Measurements from ENCODE around the gene KL. TPM values are rescaled to one million over a fixed set of nuclear protein-coding genes. Genes with fewer than 3 reads are reported as not detected.

KL gene
- total RNA-seq, 2 experiments from 2014 or later, result not detected

DNA sequence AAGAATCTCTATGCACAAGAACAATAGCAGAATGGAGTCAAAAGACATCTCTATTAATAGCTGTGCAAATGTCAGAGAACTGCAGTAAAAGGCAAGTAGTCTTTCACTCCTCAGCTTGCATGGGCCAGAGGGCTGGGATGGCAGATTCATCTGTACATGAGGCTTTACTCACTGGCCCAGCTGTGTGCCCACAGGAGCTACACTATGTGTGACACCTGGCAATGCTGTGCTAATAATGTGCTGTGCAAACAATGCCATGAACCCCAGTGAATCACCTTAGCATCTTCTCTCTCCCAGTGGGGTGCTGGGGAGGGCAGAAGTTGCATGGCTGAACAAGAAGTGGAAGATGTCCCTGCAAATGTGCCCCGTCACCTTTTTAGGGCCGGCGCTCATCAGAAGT lies 73.1 kb downstream of the KL start:
- CTCF ChIA-PET, result no interaction called here
- no peak for DNase-seq

DNA sequence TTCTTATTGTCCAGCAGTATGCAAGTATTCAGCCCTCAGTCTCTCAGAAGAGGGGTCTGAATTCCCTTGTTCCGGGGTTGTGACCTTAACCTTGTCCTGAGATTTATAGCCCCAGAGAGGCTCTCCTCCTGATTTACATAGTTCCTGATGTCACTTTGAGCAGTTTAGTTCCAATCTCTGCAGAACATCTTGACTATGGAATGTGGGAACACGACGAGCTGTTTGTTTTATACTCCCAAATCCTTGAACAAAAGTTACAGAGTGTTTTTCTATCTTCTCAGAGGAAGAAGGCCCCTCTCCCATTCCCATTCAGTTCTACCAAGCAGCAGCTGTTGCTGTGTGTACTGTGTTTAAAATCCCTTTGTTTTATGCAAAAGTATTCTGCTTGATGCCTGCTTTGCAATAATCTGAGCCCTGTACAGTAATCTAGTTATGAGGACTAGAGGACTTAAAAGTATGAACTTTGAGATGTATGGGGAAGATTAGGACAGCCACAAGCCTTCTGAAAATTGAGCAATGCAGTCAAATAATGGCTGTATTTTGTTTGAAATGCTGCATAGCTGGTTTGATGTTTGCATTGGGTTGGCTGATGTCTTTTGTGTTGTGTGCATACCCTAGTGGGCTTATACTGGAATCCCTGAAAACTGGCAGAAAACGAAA lies 74.7 kb downstream of the KL start:
- Mint-ChIP-seq H3K27me3 (peaks cover 20% of the 10 kb centered on the region), H3K9me3 (no peaks in the 10 kb centered on the region), H3K27ac (no peak overlapping the region), H3K4me3 (no peak overlapping the region), H3K36me3 (ENCODE audit: low read depth) (no peaks in the 10 kb centered on the region), H3K4me1 (ENCODE audit: low read depth) (no peaks in the 10 kb centered on the region)
- H3K27me3 ChIP-seq (ENCODE audit: control insufficient read depth in 1 of 2, insufficient read depth in 2 of 2, low read length in 2 of 2), result no peaks in the 10 kb centered on the region
- CTCF ChIA-PET, result no interaction called here
- no peaks in the 10 kb centered on the region for H3K4me1 ChIP-seq (ENCODE audit: insufficient read depth, low read length)
- POLR2A ChIA-PET, result no interaction called here
- ATAC-seq (ENCODE audit: poor library complexity), result no peak
- no peak for DNase-seq
- no peaks in the 10 kb centered on the region for H3K36me3 ChIP-seq (ENCODE audit: insufficient read depth, low read length)
- intact Hi-C loops (cut with DNase I, micrococcal nuclease), result no loop called here
- H3K4me3 ChIP-seq (ENCODE audit: low read length), result no peak overlapping the region
- H3K27ac ChIP-seq (ENCODE audit: low read depth in 1 of 2, low read length in 2 of 2), result no peak overlapping the region
- TF ChIP-seq, protein P1, sequence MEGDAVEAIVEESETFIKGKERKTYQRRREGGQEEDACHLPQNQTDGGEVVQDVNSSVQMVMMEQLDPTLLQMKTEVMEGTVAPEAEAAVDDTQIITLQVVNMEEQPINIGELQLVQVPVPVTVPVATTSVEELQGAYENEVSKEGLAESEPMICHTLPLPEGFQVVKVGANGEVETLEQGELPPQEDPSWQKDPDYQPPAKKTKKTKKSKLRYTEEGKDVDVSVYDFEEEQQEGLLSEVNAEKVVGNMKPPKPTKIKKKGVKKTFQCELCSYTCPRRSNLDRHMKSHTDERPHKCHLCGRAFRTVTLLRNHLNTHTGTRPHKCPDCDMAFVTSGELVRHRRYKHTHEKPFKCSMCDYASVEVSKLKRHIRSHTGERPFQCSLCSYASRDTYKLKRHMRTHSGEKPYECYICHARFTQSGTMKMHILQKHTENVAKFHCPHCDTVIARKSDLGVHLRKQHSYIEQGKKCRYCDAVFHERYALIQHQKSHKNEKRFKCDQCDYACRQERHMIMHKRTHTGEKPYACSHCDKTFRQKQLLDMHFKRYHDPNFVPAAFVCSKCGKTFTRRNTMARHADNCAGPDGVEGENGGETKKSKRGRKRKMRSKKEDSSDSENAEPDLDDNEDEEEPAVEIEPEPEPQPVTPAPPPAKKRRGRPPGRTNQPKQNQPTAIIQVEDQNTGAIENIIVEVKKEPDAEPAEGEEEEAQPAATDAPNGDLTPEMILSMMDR (IDR thresholded peaks at IDR 0.05), result no peak
- H3K9me3 ChIP-seq (ENCODE audit: control insufficient read depth in 1 of 2, insufficient read depth in 1 of 2, low read length in 2 of 2), result no peaks in the 10 kb centered on the region

More for the DNA sequence above, 73.1 kb downstream of the KL start:
- Mint-ChIP-seq H3K4me3 (no peak overlapping the region), H3K36me3 (ENCODE audit: low read depth) (no peaks in the 10 kb centered on the region), H3K27ac (no peak overlapping the region), H3K9me3 (no peaks in the 10 kb centered on the region), H3K4me1 (ENCODE audit: low read depth) (no peaks in the 10 kb centered on the region), H3K27me3 (peaks cover 20% of the 10 kb centered on the region)
- Histone ChIP-seq H3K4me3 (ENCODE audit: low read length) (no peak overlapping the region), H3K27me3 (ENCODE audit: control insufficient read depth in 1 of 2, insufficient read depth in 2 of 2, low read length in 2 of 2) (no peaks in the 10 kb centered on the region), H3K36me3 (ENCODE audit: insufficient read depth, low read length) (no peaks in the 10 kb centered on the region), H3K4me1 (ENCODE audit: insufficient read depth, low read length) (no peaks in the 10 kb centered on the region), H3K9me3 (ENCODE audit: control insufficient read depth in 1 of 2, insufficient read depth in 1 of 2, low read length in 2 of 2) (no peaks in the 10 kb centered on the region), H3K27ac (ENCODE audit: low read depth in 1 of 2, low read length in 2 of 2) (no peak overlapping the region)
- POLR2A ChIA-PET, result no interaction called here
- TF ChIP-seq, protein P1 (IDR thresholded peaks at IDR 0.05), result no peak
- ATAC-seq (ENCODE audit: poor library complexity), result no peak
- intact Hi-C loops (cut with DNase I, micrococcal nuclease), result no loop called here

DNA sequence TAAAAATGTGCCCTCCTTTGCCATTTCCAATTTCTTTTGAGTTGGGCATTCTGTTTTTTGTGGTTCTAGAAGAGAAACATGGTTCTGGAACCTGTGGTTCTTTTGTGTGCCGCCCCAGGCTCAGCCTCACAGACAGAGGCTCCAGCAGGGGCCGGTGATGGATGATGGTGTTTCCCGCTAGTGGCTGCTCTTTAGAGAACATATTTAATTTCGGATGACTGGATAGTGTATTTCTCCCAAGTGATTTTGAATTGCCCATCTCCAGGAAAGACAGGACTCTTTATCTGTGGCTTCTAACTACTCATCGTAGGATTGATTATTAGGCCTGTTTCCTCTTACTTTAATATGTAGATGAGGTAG lies 75.2 kb downstream of the KL start:
- Mint-ChIP-seq H3K9me3 (no peaks in the 10 kb centered on the region), H3K4me3 (no peak overlapping the region), H3K27me3 (peaks cover 15% of the 10 kb centered on the region), H3K27ac (no peak overlapping the region), H3K4me1 (ENCODE audit: low read depth) (no peaks in the 10 kb centered on the region), H3K36me3 (ENCODE audit: low read depth) (no peaks in the 10 kb centered on the region)
- Histone ChIP-seq H3K27me3 (ENCODE audit: control insufficient read depth in 1 of 2, insufficient read depth in 2 of 2, low read length in 2 of 2) (no peaks in the 10 kb centered on the region), H3K4me1 (ENCODE audit: insufficient read depth, low read length) (no peaks in the 10 kb centered on the region), H3K4me3 (ENCODE audit: low read length) (no peak overlapping the region), H3K36me3 (ENCODE audit: insufficient read depth, low read length) (no peaks in the 10 kb centered on the region), H3K9me3 (ENCODE audit: control insufficient read depth in 1 of 2, insufficient read depth in 1 of 2, low read length in 2 of 2) (no peaks in the 10 kb centered on the region), H3K27ac (ENCODE audit: low read depth in 1 of 2, low read length in 2 of 2) (no peak overlapping the region)
- no peak for ATAC-seq (ENCODE audit: poor library complexity)
- intact Hi-C loops (cut with DNase I, micrococcal nuclease), result no loop called here
- ChIA-PET CTCF (no interaction called here), POLR2A (no interaction called here)
- TF ChIP-seq, protein P1 (IDR thresholded peaks at IDR 0.05), result no peak
- DNase-seq, result no peak
